Fibroblast of skin of back (primary cell): ENCODE data around the gene TMEM175.
"Not testable (repeated sequence)": the region's sequence is repeated elsewhere in the genome, so short reads cannot be mapped to it uniquely, and the experiment has no call there.

Experiments
- DNase-seq: peaks from one replicate; pipeline ENCODE4 v3.0.0-alpha.2; 2013

The TMEM175 gene

GRCh38 chr4:972651-973424 is 40.6 kb downstream of the TMEM175 start:
- DNase-seq, result peak; percentile 12

- DNase-seq, result peak; percentile 78
Measured at GRCh38 chr4:973431-974397, 41.5 kb downstream of the TMEM175 start, which contains the start of gene DGKQ. DGKQ (minus strand) TSS chr4:973569; CDS start chr4:973482, 87 bp downstream.

GRCh38 chr4:974668-975067 is 42.4 kb downstream of the TMEM175 start:
- DNase-seq, result no peak

DNA sequence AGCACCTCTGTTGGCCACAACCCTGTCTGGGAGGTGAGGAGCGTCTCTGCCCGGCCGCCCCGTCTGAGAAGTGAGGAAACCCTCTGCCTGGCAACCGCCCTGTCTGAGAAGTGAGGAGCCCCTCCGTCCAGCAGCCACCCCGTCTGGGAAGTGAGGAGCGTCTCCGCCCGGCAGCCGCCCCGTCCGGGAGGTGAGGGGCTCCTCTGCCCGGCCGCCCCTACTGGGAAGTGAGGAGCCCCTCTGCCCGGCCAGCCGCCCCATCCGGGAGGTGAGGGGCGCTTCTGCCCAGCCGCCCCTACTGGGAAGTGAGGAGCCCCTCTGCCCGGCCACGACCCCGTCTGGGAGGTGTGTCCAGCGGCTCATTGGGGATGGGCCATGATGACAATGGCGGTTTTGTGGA is 43.8 kb downstream of the TMEM175 start:
- not testable (repeated sequence) for DNase-seq

- peak; percentile 11 for DNase-seq
Measured at GRCh38 chr4:978957-979701, 46.9 kb downstream of the TMEM175 start.

DNA sequence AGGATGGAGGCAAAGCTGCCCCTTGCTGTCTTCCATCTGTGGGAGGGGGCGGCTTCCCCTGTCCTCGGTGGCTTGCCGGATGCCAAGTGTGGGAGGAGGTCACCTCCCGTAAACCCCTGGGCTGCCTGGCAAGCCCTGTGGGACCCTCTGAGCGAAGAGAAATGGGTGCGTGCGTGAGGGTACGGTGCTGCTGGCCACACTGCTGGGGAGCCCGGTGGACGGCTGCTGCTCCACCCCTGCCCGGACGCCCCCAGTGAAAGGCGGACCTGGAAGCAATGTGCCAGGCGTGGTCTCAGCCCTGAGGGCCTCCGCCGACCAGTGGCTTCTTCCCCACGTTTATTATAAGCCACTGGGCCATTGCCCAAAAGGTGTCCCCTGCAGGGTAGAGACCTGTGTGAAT is 50.0 kb downstream of the TMEM175 start:
- no peak for DNase-seq

GRCh38 chr4:982814-983213 is 50.6 kb downstream of the TMEM175 start:
- DNase-seq, result no peak

GRCh38 chr4:984336-985054 is 52.2 kb downstream of the TMEM175 start:
- DNase-seq, result no peak

DNA sequence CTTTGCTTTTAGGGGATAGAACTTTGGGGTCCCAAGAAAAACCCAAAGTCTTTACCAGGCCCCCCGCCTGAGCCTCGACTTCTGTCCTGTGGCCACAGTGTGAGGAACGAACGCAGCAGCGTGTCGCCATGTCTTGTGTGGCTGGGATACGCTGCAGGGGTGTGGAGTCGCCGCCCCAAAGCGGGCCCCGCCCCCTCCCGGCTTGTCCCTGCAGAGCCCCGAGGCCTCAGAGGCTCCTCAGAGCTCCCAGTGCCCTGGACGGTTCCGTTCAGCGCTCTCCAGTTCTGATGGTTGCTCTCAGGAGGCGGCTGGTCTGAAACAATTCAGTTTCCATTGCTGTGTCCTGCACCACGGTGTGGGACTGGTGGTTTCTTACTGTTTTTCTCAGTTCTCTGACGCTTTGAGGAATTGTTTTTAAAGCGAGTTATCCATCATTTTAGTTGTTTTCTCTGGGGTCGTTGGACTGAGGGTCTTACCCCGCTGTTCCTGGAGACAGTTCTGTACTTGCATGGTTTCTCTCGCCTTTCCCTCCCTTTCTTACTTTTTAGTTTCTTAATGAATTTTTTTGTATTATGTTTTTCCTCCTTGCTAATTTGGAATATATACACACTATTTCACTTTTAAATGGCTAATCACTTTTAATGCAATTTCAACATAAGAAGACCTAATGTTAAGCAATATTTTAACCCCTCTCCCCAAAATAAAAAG is 53.0 kb downstream of the TMEM175 start:
- peak; percentile 43 for DNase-seq

DNA sequence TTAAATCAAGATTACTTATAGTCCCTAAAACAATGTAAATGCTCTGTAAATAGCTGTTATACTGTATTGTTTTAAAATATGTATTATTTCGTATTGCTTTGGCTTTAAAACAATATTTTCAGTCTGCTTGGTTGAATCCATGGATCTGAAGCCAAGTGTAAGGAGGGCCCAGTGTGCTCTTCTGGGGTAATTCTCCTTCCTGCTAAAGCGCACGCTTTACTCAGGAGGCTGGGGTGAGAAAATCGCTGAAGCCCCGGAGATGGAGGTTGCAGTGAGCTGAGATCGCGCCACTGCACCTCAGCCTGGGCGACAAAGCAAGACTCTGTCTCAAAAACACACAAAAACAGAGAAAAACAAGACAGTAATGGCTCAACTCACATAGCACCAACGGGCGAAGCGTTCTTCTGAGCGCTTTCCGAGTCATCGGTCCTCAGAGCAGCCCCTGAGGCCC is 54.2 kb downstream of the TMEM175 start:
- no peak for DNase-seq

DNA sequence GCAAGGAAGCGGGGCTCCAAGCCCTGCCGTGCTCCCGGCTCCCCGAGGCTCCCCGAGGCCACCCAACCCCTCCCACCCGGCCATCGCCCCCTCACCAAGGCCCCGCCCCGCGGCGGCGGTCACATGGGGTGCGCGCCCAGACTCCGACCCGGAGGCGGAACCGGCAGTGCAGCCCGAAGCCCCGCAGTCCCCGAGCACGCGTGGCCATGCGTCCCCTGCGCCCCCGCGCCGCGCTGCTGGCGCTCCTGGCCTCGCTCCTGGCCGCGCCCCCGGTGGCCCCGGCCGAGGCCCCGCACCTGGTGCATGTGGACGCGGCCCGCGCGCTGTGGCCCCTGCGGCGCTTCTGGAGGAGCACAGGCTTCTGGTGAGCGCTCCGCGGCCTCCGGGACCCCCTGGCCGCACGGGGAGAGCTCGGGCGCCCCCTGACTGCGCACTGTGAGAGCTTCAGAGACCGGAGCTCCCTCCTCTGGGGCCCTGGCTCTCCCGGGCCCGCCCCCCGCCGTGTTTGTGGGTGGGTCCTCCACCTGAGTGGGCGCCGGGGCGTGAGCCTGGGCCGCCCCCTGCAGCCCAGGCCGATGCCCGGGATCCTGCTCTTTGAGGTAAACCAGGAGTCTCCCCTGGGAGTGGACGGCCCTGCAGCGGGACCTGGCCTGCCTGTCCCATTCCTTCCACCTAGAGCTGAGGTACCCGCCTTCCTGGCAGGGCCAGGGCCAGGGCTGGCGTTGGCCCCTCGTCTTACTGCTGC is 54.8 kb downstream of the TMEM175 start, which contains the start of gene IDUA:
TSS of gene IDUA (plus strand) at position 166 of the 745 bp plus-strand sequence. CDS start at position 207, 41 bp downstream.
- DNase-seq, result peak; percentile 55

- DNase-seq, result peak; percentile 38
Measured at GRCh38 chr4:987624-988513, 55.6 kb downstream of the TMEM175 start.

DNA sequence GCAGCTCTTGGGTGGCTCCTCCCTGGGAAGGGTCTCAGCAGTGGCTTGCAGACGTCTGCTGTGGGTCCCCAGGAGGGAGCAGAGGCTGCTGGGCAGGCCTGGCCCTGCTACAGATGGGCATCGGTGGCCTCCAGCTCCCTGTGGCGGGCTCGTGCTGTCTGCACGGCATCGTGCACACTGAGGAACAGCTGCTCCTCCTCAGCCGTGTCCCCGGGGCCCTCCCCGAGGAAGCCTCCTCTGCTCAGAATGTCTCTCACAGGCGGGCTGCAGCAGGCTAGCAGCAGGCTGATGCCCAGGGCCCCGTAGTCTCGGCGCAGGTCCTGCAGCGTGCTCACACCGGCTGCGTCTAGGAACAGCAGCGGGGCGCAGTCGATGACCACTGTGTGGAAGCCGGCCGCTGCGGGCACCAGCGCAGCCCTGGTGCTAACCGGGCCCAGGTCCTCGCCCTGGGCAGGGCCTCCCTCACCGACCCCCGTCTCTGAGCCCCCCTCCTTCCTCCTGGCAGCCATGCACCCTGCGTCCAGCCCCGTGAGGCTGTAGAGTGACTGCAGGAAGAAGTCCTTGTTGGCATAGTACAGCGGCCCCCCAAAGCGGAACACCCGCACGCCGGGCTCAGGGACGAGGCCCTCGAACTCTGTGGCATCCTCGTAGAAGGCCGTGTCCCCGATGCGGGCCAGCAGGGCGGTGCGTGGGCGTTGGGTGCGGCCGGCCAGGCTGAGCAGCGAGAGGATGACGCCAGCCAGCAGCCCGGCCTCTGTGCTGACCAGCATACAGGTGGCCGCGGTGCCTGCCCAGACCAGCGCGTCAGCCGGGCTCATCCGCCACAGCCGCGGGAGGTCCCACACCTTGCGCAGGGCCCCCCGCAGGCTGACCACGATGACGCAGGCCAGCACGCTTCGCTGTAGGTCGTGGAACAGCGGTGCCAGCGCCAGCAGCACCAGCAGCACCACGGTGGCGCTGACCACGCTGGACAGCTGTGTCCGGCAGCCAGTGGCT is 56.8 kb downstream of the TMEM175 start:
- DNase-seq, result no peak

DNA sequence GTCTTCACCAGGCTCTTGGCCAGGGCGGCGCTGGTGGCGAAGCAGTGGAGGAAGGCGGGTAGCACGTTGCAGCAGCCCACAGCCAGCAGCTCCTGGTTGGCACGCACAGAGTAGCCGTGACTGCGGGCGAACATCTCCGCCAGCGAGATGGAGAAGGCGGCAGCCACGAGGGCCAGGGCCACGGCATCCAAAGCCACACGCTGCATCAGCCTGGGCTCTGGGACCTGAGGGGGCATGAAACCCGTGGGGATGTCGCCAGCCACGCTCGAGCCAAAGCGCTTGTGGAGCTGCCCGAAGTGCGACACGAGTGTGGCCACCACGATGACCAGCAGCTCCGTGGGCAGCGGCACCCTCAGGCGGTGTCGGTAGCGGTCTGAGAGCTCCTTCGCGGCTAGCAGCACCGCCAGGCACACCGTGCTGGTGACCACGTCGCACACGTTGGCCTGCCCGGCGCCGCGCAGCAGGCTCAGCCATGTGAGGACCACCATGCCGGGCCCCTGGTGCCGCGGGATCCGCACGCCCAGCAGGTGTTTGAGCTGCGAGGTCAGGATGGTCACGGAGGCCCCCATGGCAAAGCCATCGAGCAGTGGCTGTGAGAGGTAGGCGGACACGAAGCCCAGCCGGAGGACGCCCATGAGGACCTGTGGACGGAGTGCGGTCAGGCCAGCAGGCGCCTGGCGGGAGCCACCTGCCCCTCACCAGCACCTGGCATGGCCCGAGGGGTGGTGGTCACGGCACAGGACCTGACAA is 57.6 kb downstream of the TMEM175 start:
- no peak for DNase-seq

GRCh38 chr4:990746-991367 is 58.6 kb downstream of the TMEM175 start:
- no peak for DNase-seq

- DNase-seq, result no peak
Measured at GRCh38 chr4:991451-992296, 59.4 kb downstream of the TMEM175 start.
